GM21528 (cell line): ENCODE measurements around the gene SPDYC.
"Not testable (repeated sequence)": the region's sequence is repeated elsewhere in the genome, so short reads cannot be mapped to it uniquely, and the experiment has no call there.

Source experiments
- ATAC-seq: cut with Tn5 transposase; IDR thresholded peaks from one replicate; pipeline ENCODE4 v1.9.1; 2021; ENCODE audit warnings: mild to moderate bottlenecking, moderate library complexity; ENCODE audit not compliant: unreplicated experiment, low FRiP score

SPDYC gene

GRCh38 chr11:65133724-65134123 is 36.3 kb upstream of the SPDYC start:
- ATAC-seq: no peak

DNA sequence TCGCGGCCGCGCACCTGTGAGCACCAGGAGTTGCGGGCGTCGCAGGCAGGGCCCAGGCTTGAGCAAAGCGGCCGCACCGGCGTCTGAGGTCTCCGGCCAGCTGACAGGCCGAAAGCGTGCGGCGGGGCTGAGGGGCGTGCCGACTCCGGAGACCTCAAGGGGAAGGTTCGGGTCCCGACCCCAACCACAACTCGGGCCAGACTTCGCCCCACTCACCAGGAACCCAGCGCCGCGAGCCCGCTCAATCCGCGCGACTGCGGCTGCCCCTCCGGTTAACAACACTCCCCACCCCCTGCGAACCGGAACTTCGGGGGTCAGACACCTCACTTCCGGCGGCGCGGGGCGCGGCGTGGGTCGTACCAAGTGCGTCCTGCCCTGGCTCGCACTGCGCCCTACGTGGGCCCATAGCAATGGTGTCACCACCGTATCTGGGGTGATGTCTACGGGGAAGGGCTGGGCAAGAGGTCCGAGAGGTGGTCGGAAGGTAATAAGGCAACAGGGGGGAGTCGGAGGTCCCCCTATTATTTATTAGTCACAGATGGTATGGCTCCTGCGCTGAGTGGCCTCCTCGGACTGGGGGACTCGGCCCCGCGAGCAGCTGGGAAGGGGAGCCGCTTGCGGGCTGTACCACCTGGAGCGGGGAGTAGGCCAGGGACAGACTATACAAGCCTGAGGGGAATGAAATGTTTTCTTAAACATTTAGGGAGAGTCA is 35.6 kb upstream of the SPDYC start, which contains the start of gene SYVN1:
Gene SYVN1, minus strand, starts transcription at position 280 of the 712 bp plus-strand sequence. CDS start 918 bp downstream, outside the sequence.
- peak; percentile 59 for ATAC-seq

DNA sequence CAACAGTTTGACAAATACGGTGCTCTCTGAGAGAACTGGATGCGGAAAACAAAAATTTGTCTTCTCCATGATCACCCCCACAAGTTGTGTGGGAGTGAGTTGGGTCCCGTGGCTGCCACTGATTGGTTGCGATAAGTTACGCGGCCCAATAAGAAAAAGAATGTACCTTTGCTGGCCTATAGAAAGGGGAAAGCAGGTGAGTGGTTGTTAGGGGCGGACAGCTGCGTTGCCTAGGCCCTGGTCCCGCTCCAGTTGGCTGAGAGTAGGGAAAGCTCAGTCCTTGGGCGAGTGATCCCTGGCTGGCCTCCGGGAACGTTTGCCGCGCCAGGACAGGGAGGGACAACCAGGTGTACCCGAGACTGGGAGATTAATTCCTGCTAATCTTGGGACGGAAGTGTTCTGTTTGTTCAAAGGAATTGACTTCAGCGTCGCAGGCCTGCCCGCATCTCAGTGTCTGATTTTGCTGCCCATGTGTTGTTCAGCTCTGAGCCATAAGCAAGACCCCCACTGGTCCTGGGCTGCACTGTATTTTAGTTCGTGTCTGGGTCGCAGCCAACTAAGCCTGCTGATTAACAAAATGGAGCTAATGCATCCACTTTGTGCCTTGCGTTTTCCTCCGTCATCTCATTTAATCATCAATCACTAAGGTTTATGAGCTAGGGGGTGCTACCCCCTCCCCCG is 34.9 kb upstream of the SPDYC start:
- peak; percentile 71 for ATAC-seq

DNA sequence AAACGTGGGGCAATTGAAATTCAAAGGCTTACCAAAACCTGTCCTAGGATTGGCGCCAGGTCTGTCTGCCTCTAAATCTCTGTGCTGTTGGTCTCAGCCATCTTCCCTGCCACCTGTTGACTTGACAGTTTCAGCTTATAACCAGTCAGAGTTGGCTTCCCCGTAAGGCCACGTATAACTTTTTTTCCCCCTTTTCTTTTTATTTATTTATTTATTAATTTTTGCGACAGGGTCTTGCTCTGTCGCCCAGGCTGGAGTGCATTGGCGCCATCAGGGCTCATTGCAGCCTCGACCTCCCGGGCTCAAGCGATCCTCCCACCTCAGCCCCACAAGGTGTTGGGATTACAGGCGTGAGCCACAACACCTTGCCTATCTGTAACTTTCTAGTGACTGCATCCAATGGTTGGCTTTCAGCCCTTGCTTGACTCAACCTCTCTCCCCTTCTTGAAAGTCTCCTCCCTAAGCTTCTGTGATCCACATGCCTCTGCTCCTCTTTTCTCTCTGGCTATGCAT is 34.3 kb upstream of the SPDYC start:
- no peak for ATAC-seq

GRCh38 chr11:65136515-65137096 is 33.4 kb upstream of the SPDYC start:
- no peak for ATAC-seq

DNA sequence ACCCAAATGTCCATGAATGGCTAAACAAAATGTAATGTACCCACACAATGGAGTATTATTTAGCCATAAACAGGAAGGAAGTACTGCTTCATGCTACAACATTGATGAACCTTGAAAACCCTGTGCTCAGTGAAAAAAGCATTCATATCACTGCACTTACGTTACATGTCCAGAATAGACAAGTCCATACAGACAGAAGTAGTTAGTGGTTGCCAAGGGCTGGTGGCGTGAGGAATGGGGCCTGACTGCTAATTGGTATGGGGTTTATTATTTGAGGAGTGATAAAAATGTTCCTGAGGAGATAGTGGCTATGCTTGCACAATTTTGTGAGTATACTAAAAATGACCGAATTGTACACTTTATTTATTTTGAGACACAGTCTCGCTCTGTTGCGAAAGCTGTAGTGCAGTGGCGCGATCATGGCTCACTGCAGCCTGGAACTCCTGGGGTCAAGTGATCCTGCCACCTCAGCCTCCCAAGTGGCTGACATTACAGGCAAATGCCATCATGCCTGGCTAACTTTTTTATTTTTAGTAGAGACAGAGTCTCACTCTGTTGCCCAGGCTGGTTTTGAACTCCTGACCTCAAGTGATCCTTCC is 28.0 kb upstream of the SPDYC start:
- no peak for ATAC-seq

GRCh38 chr11:65147352-65148075 is 22.5 kb upstream of the SPDYC start:
- ATAC-seq: no peak

DNA sequence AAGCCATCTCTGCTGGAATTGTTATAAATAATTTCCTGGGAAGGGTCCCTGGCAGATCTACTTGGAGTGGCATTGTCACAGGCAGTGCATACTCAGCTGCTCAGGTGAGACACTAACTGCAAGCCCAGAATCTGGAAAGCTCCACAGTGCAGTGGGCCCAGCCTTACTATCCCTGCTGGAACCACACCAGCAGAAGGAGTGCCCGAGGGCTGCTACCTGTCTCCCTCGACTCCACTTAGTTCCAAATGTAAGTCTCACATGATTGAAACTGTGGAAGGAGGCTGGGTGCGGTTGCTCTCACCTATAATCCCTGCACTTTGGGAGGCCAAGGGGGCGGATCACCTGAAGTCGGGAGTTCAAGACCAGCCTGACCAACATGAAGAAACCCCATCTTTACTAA is 21.4 kb upstream of the SPDYC start:
- no peak for ATAC-seq

- not testable (repeated sequence) for ATAC-seq
Measured at GRCh38 chr11:65150131-65150508, 19.9 kb upstream of the SPDYC start.

- ATAC-seq: no peak
Measured at GRCh38 chr11:65150509-65151299, 19.3 kb upstream of the SPDYC start.

GRCh38 chr11:65151331-65151899 is 18.6 kb upstream of the SPDYC start:
- ATAC-seq: no peak

GRCh38 chr11:65152122-65152521 is 17.9 kb upstream of the SPDYC start:
- no peak for ATAC-seq

DNA sequence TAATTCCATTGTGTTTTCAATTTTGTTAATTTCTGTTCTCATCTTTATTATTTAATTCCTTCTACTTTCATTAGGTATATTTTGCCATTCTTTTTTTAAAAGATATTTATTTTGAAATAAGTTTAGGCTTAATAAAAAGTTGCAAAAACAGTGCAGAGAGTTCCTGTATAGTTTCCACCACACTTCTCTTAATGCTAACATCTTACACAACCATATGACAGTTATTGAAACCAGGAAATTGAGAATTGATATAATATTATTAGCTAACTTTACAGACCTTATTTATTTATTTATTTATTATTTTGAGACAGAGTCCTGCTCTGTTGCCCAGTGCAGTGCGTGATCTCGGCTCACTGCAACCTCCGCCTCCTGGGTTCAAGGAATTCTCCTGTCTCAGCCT is 13.8 kb upstream of the SPDYC start:
- no peak for ATAC-seq

DNA sequence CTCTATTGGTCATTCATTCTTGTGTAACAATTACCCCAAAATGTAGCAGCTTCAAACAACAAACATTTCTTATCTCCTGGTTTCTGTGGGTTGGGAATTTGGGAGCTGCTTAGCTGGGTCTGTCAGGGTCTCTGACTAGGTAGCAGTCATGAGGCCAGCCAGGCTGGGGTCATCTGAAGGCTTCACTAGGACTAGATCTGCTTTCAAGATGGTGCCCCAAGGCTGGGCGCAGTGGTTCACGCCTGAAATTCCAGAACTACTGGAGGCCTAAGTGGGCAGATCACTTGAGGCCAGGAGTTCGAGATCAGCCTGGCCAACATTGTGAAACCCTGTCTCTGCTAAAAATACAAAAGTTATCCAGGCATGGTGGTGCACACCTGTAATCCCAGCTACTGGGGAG is 13.1 kb upstream of the SPDYC start:
- ATAC-seq: no peak

DNA sequence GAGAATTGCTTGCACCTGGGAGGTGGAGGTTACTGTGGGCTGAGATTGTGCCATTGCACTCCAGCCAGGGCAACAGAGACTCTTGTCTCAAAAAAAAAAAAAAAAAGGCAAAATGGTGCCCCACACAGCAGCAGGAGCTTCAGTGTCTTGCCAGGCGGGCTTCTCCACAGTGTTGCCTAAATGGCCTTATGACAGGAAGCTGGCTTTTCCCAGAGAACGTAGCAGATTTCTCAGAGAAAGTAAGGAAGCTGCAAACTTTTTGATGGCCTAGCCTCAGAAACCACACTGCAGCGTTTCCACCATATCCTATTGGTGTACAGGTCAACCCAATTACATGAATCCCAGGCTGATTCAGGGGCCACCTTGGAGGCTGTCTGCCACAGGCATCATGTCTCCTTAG is 12.7 kb upstream of the SPDYC start:
- ATAC-seq: no peak

GRCh38 chr11:65159012-65159411 is 11.0 kb upstream of the SPDYC start:
- peak; percentile 60 for ATAC-seq

GRCh38 chr11:65160643-65161042 is 9.4 kb upstream of the SPDYC start:
- ATAC-seq: no peak

DNA sequence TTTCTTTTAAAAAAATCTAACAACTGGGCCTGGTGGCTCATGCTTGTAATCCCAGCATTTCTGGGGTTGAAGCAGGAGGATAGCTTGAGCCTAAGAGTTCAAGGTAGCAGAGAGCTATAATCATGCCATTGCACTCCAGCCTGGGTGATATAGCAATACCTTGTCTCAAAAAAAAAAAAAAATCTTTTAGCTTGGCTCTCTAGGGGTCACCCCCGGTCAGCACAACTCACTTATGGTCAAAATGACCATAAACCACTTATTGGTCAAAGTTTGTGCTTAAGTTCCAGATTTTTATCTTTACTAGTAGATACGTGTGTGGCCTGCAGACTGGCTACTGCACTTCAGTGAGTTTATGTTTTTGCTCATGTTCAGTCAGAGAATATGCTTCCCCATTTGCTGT is 6.3 kb upstream of the SPDYC start:
- no peak for ATAC-seq
